Measurements from ENCODE around the gene GALNT10.

GALNT10 gene

DNA sequence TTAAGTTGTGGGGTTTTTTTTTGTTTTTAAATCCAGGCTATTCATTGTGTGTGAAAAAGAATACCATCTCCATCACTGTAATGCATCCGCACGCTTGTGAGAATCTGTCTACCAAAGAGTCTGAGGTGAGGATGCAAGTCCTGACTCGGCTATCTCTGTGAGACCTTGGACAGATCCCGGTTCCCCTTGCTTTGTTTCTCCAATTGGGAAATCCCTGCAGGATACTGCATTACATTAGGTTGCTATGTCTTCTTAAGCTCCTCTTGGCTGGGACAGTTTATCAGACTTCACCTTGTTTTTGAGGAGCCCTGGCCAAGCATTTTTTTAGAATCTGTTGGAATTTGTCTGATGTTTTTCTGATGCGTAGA is 46.8 kb downstream of the GALNT10 start:
- no peak for DNase-seq (ENCODE audit: low read depth, low spot score)
- H3K4me3 ChIP-seq (ENCODE audit: insufficient read length, low read depth): no peak overlapping the region
- no peaks in the 10 kb centered on the region for H3K9me3 ChIP-seq (ENCODE audit: insufficient read depth, low read length)
- no peak overlapping the region for H3K9ac ChIP-seq (ENCODE audit: insufficient read length, low read depth)
- no peaks in the 10 kb centered on the region for H3K36me3 ChIP-seq (ENCODE audit: insufficient read depth, insufficient read length, low read length)
- no peaks in the 10 kb centered on the region for H3K27me3 ChIP-seq (ENCODE audit: insufficient read depth, insufficient read length)
- TF ChIP-seq SUZ12 (IDR thresholded peaks at IDR 0.05; ENCODE audit: extremely low read depth, insufficient read depth, insufficient read length) (no peak), YY1 (IDR thresholded peaks at IDR 0.05; ENCODE audit: insufficient read depth, insufficient read length) (no peak), ZNF274 (IDR thresholded peaks at IDR 0.05; ENCODE audit: low read depth, low read length) (no peak)
- H3K4me1 ChIP-seq (ENCODE audit: insufficient read depth, insufficient read length): no peaks in the 10 kb centered on the region

GRCh38 chr5:154237946-154238345 is 47.4 kb downstream of the GALNT10 start:
- H3K36me3 ChIP-seq (ENCODE audit: insufficient read depth, insufficient read length, low read length): no peaks in the 10 kb centered on the region
- DNase-seq (ENCODE audit: low read depth, low spot score): no peak
- no peaks in the 10 kb centered on the region for H3K27me3 ChIP-seq (ENCODE audit: insufficient read depth, insufficient read length)
- H3K4me3 ChIP-seq (ENCODE audit: insufficient read length, low read depth): no peak overlapping the region
- no peak for TF ChIP-seq SUZ12 (IDR thresholded peaks at IDR 0.05; ENCODE audit: extremely low read depth, insufficient read depth, insufficient read length)
- TF ChIP-seq YY1 (IDR thresholded peaks at IDR 0.05; ENCODE audit: insufficient read depth, insufficient read length): no peak
- TF ChIP-seq ZNF274 (IDR thresholded peaks at IDR 0.05; ENCODE audit: low read depth, low read length): no peak
- H3K4me1 ChIP-seq (ENCODE audit: insufficient read depth, insufficient read length): no peaks in the 10 kb centered on the region
- H3K9ac ChIP-seq (ENCODE audit: insufficient read length, low read depth): no peak overlapping the region
- no peaks in the 10 kb centered on the region for H3K9me3 ChIP-seq (ENCODE audit: insufficient read depth, low read length)

- Histone ChIP-seq H3K4me1 (ENCODE audit: insufficient read depth, insufficient read length) (no peaks in the 10 kb centered on the region), H3K9ac (ENCODE audit: insufficient read length, low read depth) (no peak overlapping the region), H3K4me3 (ENCODE audit: insufficient read length, low read depth) (no peak overlapping the region), H3K36me3 (ENCODE audit: insufficient read depth, insufficient read length, low read length) (no peaks in the 10 kb centered on the region), H3K9me3 (ENCODE audit: insufficient read depth, low read length) (no peaks in the 10 kb centered on the region), H3K27me3 (ENCODE audit: insufficient read depth, insufficient read length) (no peaks in the 10 kb centered on the region)
- no peak for DNase-seq (ENCODE audit: low read depth, low spot score)
- TF ChIP-seq YY1 (IDR thresholded peaks at IDR 0.05; ENCODE audit: insufficient read depth, insufficient read length): no peak
- TF ChIP-seq ZNF274 (IDR thresholded peaks at IDR 0.05; ENCODE audit: low read depth, low read length): no peak
- TF ChIP-seq SUZ12 (IDR thresholded peaks at IDR 0.05; ENCODE audit: extremely low read depth, insufficient read depth, insufficient read length): no peak
Observed at GRCh38 chr5:154238776-154239481, 48.4 kb downstream of the GALNT10 start.

GRCh38 chr5:154240595-154240994 is 50.1 kb downstream of the GALNT10 start:
- H3K4me1 ChIP-seq (ENCODE audit: insufficient read depth, insufficient read length): no peaks in the 10 kb centered on the region
- H3K4me3 ChIP-seq (ENCODE audit: insufficient read length, low read depth): no peak overlapping the region
- TF ChIP-seq YY1 (IDR thresholded peaks at IDR 0.05; ENCODE audit: insufficient read depth, insufficient read length) (no peak), SUZ12 (IDR thresholded peaks at IDR 0.05; ENCODE audit: extremely low read depth, insufficient read depth, insufficient read length) (no peak), ZNF274 (IDR thresholded peaks at IDR 0.05; ENCODE audit: low read depth, low read length) (no peak)
- no peaks in the 10 kb centered on the region for H3K36me3 ChIP-seq (ENCODE audit: insufficient read depth, insufficient read length, low read length)
- no peaks in the 10 kb centered on the region for H3K9me3 ChIP-seq (ENCODE audit: insufficient read depth, low read length)
- no peak overlapping the region for H3K9ac ChIP-seq (ENCODE audit: insufficient read length, low read depth)
- no peak for DNase-seq (ENCODE audit: low read depth, low spot score)
- H3K27me3 ChIP-seq (ENCODE audit: insufficient read depth, insufficient read length): no peaks in the 10 kb centered on the region

GRCh38 chr5:154241021-154241420 is 50.5 kb downstream of the GALNT10 start:
- H3K4me1 ChIP-seq (ENCODE audit: insufficient read depth, insufficient read length): no peaks in the 10 kb centered on the region
- TF ChIP-seq ZNF274 (IDR thresholded peaks at IDR 0.05; ENCODE audit: low read depth, low read length): no peak
- TF ChIP-seq YY1 (IDR thresholded peaks at IDR 0.05; ENCODE audit: insufficient read depth, insufficient read length): no peak
- TF ChIP-seq SUZ12 (IDR thresholded peaks at IDR 0.05; ENCODE audit: extremely low read depth, insufficient read depth, insufficient read length): no peak
- no peak for DNase-seq (ENCODE audit: low read depth, low spot score)
- H3K9ac ChIP-seq (ENCODE audit: insufficient read length, low read depth): no peak overlapping the region
- H3K4me3 ChIP-seq (ENCODE audit: insufficient read length, low read depth): no peak overlapping the region
- no peaks in the 10 kb centered on the region for H3K36me3 ChIP-seq (ENCODE audit: insufficient read depth, insufficient read length, low read length)
- no peaks in the 10 kb centered on the region for H3K27me3 ChIP-seq (ENCODE audit: insufficient read depth, insufficient read length)
- no peaks in the 10 kb centered on the region for H3K9me3 ChIP-seq (ENCODE audit: insufficient read depth, low read length)

DNA sequence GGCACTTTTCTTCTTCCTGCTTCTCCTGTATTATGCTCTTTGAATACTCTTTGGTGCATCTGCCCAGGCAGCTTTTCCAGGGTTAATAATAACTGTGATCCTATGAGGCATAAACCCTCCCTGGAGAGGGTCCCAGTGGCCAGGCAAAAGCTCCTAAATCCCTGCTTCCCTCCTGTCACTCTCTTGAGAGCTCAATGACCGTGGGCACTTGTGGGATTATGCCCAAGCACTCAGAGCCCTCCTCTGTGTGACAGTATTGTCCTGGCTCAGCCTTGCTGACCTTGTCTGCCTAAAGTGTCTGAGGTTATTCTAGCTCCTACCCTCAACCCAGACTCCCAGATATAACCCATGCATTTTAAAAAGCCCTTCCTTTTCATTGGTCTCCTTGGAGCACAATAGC is 51.9 kb downstream of the GALNT10 start:
- Histone ChIP-seq H3K9ac (ENCODE audit: insufficient read length, low read depth) (no peak overlapping the region), H3K9me3 (ENCODE audit: insufficient read depth, low read length) (no peaks in the 10 kb centered on the region), H3K27me3 (ENCODE audit: insufficient read depth, insufficient read length) (no peaks in the 10 kb centered on the region), H3K4me1 (ENCODE audit: insufficient read depth, insufficient read length) (no peaks in the 10 kb centered on the region), H3K36me3 (ENCODE audit: insufficient read depth, insufficient read length, low read length) (no peaks in the 10 kb centered on the region), H3K4me3 (ENCODE audit: insufficient read length, low read depth) (no peak overlapping the region)
- TF ChIP-seq ZNF274 (IDR thresholded peaks at IDR 0.05; ENCODE audit: low read depth, low read length) (no peak), YY1 (IDR thresholded peaks at IDR 0.05; ENCODE audit: insufficient read depth, insufficient read length) (no peak), SUZ12 (IDR thresholded peaks at IDR 0.05; ENCODE audit: extremely low read depth, insufficient read depth, insufficient read length) (no peak)
- no peak for DNase-seq (ENCODE audit: low read depth, low spot score)

- no peaks in the 10 kb centered on the region for H3K4me1 ChIP-seq (ENCODE audit: insufficient read depth, insufficient read length)
- TF ChIP-seq SUZ12 (IDR thresholded peaks at IDR 0.05; ENCODE audit: extremely low read depth, insufficient read depth, insufficient read length): no peak
- no peak for TF ChIP-seq YY1 (IDR thresholded peaks at IDR 0.05; ENCODE audit: insufficient read depth, insufficient read length)
- no peak for TF ChIP-seq ZNF274 (IDR thresholded peaks at IDR 0.05; ENCODE audit: low read depth, low read length)
- H3K36me3 ChIP-seq (ENCODE audit: insufficient read depth, insufficient read length, low read length): no peaks in the 10 kb centered on the region
- no peak overlapping the region for H3K4me3 ChIP-seq (ENCODE audit: insufficient read length, low read depth)
- H3K9me3 ChIP-seq (ENCODE audit: insufficient read depth, low read length): no peaks in the 10 kb centered on the region
- no peak for DNase-seq (ENCODE audit: low read depth, low spot score)
- no peaks in the 10 kb centered on the region for H3K27me3 ChIP-seq (ENCODE audit: insufficient read depth, insufficient read length)
- H3K9ac ChIP-seq (ENCODE audit: insufficient read length, low read depth): no peak overlapping the region
Observed at GRCh38 chr5:154242964-154243376, 52.4 kb downstream of the GALNT10 start.

Data from NT2/D1 (cell line).